GM12878 (cell line): Measurements from ENCODE around the gene IL1RAP.

Source experiments
- CBX5 ChIP-seq: sonication (generic); IDR thresholded peaks from 2 replicates; pipeline ENCODE4 v1.6.1; 2016; ENCODE audit warnings: low read depth, moderate library complexity, mild to moderate bottlenecking, inconsistent platforms
- EP300 ChIP-seq, 2 experiments: fragments of 150-350 bp in 1 of 2; IDR thresholded peaks; 2 replicates each; pipeline ENCODE4 v1.6.1; 2011 to 2012; ENCODE audit warnings: low read depth in 2 of 2, low read length in 2 of 2, borderline replicate concordance in 1 of 2, improper control_type of control experiment in 1 of 2, inconsistent platforms in 1 of 2; ENCODE audit not compliant: control insufficient read depth in 1 of 2
- EZH2 ChIP-seq: IDR thresholded peaks from 2 replicates; pipeline ENCODE4 v1.6.1; 2012; ENCODE audit warnings: low read depth, mild to moderate bottlenecking, control low read depth, inconsistent platforms, low read length, borderline replicate concordance; ENCODE audit not compliant: control insufficient read depth
- JUND ChIP-seq: IDR thresholded peaks from 2 replicates; pipeline ENCODE4 v1.6.1; 2012; ENCODE audit warnings: low read depth, mild to moderate bottlenecking, low read length, improper control_type of control experiment, moderate library complexity
- NR2C1 ChIP-seq: fragments of 450-650 bp; IDR thresholded peaks from 2 replicates; pipeline ENCODE4 v1.6.1; 2017; ENCODE audit warnings: antibody characterized with exemption, mild to moderate bottlenecking, moderate library complexity
- POLR2A ChIP-seq: IDR thresholded peaks from 2 replicates; pipeline ENCODE4 v1.6.1; 2011; ENCODE audit warnings: low read depth, mild to moderate bottlenecking, low read length
- RAD21 ChIP-seq: IDR thresholded peaks from 2 replicates; pipeline ENCODE4 v1.6.1; 2011; ENCODE audit warnings: mild to moderate bottlenecking, low read depth, low read length, moderate library complexity; ENCODE audit not compliant: insufficient read depth
- TCF12 ChIP-seq: IDR thresholded peaks from 2 replicates; pipeline ENCODE4 v1.6.1; 2011; ENCODE audit warnings: low read depth, mild to moderate bottlenecking, low read length
- TF ChIP-seq, protein P1 (sequence below), 3 experiments: IDR thresholded peaks in 2 of 3; conservative IDR thresholded peaks in 1 of 3; 2 replicates each; pipeline ENCODE4 v1.5.1; 2011; ENCODE audit warnings: low read depth in 3 of 3, low read length in 3 of 3, mild to moderate bottlenecking in 3 of 3, control low read depth in 2 of 3, moderate library complexity in 2 of 3, inconsistent platforms in 1 of 3, mixed read lengths in 1 of 3; ENCODE audit not compliant: control insufficient read depth in 2 of 3, insufficient read depth in 1 of 3; ENCODE audit errors: extremely low read depth in 1 of 3
- TF ChIP-seq, protein P2 (sequence below): fragments of 450-650 bp; IDR thresholded peaks from 2 replicates; pipeline ENCODE4 v1.6.1; 2017; ENCODE audit warnings: mild to moderate bottlenecking, low read depth, inconsistent platforms; ENCODE audit not compliant: poor library complexity, severe bottlenecking
- TF ChIP-seq, protein P3 (sequence below): IDR thresholded peaks from 2 replicates; pipeline ENCODE4 v1.6.1; 2011; ENCODE audit warnings: low read depth, low read length, improper control_type of control experiment, borderline replicate concordance

DNA sequence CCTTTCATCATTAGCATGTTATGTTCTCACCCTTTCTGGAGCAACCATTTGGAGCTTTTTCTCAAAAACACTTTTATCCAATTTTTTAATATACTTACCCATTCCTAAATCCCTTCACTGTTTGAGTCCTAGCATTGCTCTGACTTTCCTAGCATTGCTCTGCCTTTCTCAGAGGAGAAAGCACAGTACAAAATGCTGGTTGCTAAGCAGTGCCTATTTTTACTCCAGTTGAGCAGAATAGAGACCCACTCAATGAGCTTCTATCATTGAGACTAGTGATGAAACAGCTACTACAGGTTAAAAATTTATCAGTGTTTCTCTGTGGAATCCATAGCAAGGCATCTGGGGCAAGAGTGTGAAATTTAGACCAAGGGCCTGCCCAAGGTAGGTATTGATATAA, 21.8 kb upstream of the IL1RAP start:
- TF ChIP-seq, protein P1, sequence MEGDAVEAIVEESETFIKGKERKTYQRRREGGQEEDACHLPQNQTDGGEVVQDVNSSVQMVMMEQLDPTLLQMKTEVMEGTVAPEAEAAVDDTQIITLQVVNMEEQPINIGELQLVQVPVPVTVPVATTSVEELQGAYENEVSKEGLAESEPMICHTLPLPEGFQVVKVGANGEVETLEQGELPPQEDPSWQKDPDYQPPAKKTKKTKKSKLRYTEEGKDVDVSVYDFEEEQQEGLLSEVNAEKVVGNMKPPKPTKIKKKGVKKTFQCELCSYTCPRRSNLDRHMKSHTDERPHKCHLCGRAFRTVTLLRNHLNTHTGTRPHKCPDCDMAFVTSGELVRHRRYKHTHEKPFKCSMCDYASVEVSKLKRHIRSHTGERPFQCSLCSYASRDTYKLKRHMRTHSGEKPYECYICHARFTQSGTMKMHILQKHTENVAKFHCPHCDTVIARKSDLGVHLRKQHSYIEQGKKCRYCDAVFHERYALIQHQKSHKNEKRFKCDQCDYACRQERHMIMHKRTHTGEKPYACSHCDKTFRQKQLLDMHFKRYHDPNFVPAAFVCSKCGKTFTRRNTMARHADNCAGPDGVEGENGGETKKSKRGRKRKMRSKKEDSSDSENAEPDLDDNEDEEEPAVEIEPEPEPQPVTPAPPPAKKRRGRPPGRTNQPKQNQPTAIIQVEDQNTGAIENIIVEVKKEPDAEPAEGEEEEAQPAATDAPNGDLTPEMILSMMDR (IDR thresholded peaks at IDR 0.05 in 2 of 3, conservative IDR thresholded peaks at IDR 0.05 in 1 of 3; ENCODE audit: control insufficient read depth in 2 of 3, extremely low read depth in 1 of 3, insufficient read depth in 1 of 3, low read depth in 3 of 3, low read length in 3 of 3) = no peak
- TF ChIP-seq EP300 (IDR thresholded peaks at IDR 0.05; ENCODE audit: borderline replicate concordance in 1 of 2, control insufficient read depth in 1 of 2, low read depth in 2 of 2, low read length in 2 of 2) (no peak), POLR2A (no peak), RAD21 (no peak), NR2C1 (no peak), EZH2 (no peak), TCF12 (no peak), CBX5 (no peak), JUND (no peak)
- TF ChIP-seq, protein P2, sequence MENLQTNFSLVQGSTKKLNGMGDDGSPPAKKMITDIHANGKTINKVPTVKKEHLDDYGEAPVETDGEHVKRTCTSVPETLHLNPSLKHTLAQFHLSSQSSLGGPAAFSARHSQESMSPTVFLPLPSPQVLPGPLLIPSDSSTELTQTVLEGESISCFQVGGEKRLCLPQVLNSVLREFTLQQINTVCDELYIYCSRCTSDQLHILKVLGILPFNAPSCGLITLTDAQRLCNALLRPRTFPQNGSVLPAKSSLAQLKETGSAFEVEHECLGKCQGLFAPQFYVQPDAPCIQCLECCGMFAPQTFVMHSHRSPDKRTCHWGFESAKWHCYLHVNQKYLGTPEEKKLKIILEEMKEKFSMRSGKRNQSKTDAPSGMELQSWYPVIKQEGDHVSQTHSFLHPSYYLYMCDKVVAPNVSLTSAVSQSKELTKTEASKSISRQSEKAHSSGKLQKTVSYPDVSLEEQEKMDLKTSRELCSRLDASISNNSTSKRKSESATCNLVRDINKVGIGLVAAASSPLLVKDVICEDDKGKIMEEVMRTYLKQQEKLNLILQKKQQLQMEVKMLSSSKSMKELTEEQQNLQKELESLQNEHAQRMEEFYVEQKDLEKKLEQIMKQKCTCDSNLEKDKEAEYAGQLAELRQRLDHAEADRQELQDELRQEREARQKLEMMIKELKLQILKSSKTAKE = no peak
- TF ChIP-seq, protein P3, sequence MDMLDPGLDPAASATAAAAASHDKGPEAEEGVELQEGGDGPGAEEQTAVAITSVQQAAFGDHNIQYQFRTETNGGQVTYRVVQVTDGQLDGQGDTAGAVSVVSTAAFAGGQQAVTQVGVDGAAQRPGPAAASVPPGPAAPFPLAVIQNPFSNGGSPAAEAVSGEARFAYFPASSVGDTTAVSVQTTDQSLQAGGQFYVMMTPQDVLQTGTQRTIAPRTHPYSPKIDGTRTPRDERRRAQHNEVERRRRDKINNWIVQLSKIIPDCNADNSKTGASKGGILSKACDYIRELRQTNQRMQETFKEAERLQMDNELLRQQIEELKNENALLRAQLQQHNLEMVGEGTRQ = no peak
